PC-3 (cell line): ENCODE data around the gene NKAP. TPM values are rescaled to one million over a fixed set of nuclear protein-coding genes. Genes with fewer than 3 reads are reported as not detected.
A peak's percentile ranks its signal among the peaks of the same experiment; 100 is the strongest.

Experiments used
- ATAC-seq: fragments of 200-7000 bp; cut with Tn5 transposase; 2 replicates; pipeline ENCODE4 v1.9.1; 2020; ENCODE audit warnings: mild to moderate bottlenecking, moderate library complexity
- BruUV-seq: library from RNA; stranded (reverse); fragments of 400-500 nt; replicated peaks from 2 replicates; lab custom pipeline; 2021; lab: Mats Ljungman, UMichigan
- CTCF ChIA-PET: fragments of 300-600 bp; sonication (Branson Sonifier 250); formaldehyde crosslinking; loops from one replicate; lab custom pipeline; 2022; ENCODE audit warnings: antibody characterized with exemption; lab: Charles Lee
- POLR2A ChIA-PET: fragments of 300-600 bp; sonication (Branson Sonifier 250); formaldehyde crosslinking; loops from one replicate; lab custom pipeline; 2022; ENCODE audit warnings: antibody characterized with exemption; ENCODE audit not compliant: unreplicated experiment; lab: Charles Lee
- DNase-seq: peaks from one replicate; pipeline ENCODE4 v3.0.0-alpha.2; 2015
- H2AFZ ChIP-seq: fragments of 300-600 bp; sonication (generic); 2 replicates; pipeline ENCODE4 v1.6.0; 2016; ENCODE audit warnings: antibody characterized with exemption, low read length
- H3F3A ChIP-seq: fragments of 300-600 bp; sonication (generic); one replicate; pipeline ENCODE4 v1.6.0; 2017; ENCODE audit warnings: antibody characterized with exemption, low read length, control low read depth, mild to moderate bottlenecking; ENCODE audit not compliant: unreplicated experiment
- H3K27ac ChIP-seq: fragments of 300-600 bp; sonication (generic); 2 replicates; pipeline ENCODE4 v1.5.1; 2016; ENCODE audit warnings: mild to moderate bottlenecking, low read length
- H3K27me3 ChIP-seq: fragments of 300-600 bp; sonication (generic); 2 replicates; pipeline ENCODE4 v1.6.1; 2016; ENCODE audit warnings: low read length, mixed read lengths
- H3K36me3 ChIP-seq: fragments of 300-600 bp; sonication (generic); 2 replicates; pipeline ENCODE4 v1.6.1; 2016; ENCODE audit warnings: low read depth, mixed run types, low read length, mixed read lengths
- H3K4me1 ChIP-seq: fragments of 300-600 bp; sonication (generic); 2 replicates; pipeline ENCODE4 v1.5.1; 2016; ENCODE audit warnings: low read length; ENCODE audit not compliant: insufficient read depth
- H3K4me2 ChIP-seq: fragments of 300-600 bp; sonication (generic); 2 replicates; pipeline ENCODE4 v1.6.0; 2016; ENCODE audit warnings: low read length
- H3K4me3 ChIP-seq: fragments of 300-600 bp; sonication (generic); 2 replicates; pipeline ENCODE4 v1.5.1; 2016; ENCODE audit warnings: mild to moderate bottlenecking, low read length, mixed read lengths
- H3K79me2 ChIP-seq: fragments of 300-600 bp; sonication (generic); 2 replicates; pipeline ENCODE4 v1.6.1; 2017; ENCODE audit warnings: low read length, mixed read lengths
- H3K9ac ChIP-seq: fragments of 300-600 bp; sonication (generic); 2 replicates; pipeline ENCODE4 v1.6.0; 2016; ENCODE audit warnings: mild to moderate bottlenecking, low read length
- H3K9me2 ChIP-seq: fragments of 300-600 bp; sonication (generic); replicated peaks from 2 replicates; pipeline ENCODE4 v1.6.1; 2016; ENCODE audit warnings: mixed run types, low read length, mixed read lengths
- H3K9me3 ChIP-seq: fragments of 300-600 bp; sonication (generic); 2 replicates; pipeline ENCODE4 v1.6.1; 2016; ENCODE audit warnings: low read length, mixed read lengths
- H4K20me1 ChIP-seq: fragments of 300-600 bp; sonication (generic); 2 replicates; pipeline ENCODE4 v1.6.1; 2016; ENCODE audit warnings: low read length, mixed read lengths
- CTCF ChIP-seq: fragments of 300-600 bp; sonication (generic); conservative IDR thresholded peaks from 2 replicates; pipeline ENCODE4 v1.5.1; 2017; ENCODE audit warnings: antibody characterized with exemption, low read depth, mild to moderate bottlenecking, low read length
- EZH2 ChIP-seq: fragments of 300-600 bp; sonication (generic); IDR thresholded peaks from one replicate; pipeline ENCODE4 v1.6.1; 2017; ENCODE audit warnings: antibody characterized with exemption, mild to moderate bottlenecking, low read length; ENCODE audit not compliant: unreplicated experiment
- EZH2phosphoT487 ChIP-seq: fragments of 300-600 bp; sonication (generic); IDR thresholded peaks from 2 replicates; pipeline ENCODE4 v1.6.1; 2018; ENCODE audit warnings: mild to moderate bottlenecking, antibody characterized with exemption, low read length, borderline replicate concordance
- intact Hi-C: fragments of 100-400 bp; cut with micrococcal nuclease; formaldehyde crosslinking; loops from 2 replicates; pipeline ENCODE4 v1.9.0; 2023
- total RNA-seq: library from RNA; depleted of rRNA; stranded (reverse); fragments of >200 nt; gene quantifications from 2 replicates; pipeline ENCODE4 v1.2.3, GENCODE V29; 2014

Gene NKAP
- total RNA-seq, 1 experiment from 2014 or later = 5.2 TPM

- Histone ChIP-seq H3K4me1 (no peaks in the 10 kb centered on the region), H3F3A (no peaks in the 10 kb centered on the region), H3K9me2 (no peaks in the 10 kb centered on the region), H2AFZ (no peak overlapping the region), H3K27me3 (peaks cover 3% of the 10 kb centered on the region), H3K9me3 (no peaks in the 10 kb centered on the region), H3K79me2 (no peaks in the 10 kb centered on the region), H3K36me3 (no peaks in the 10 kb centered on the region), H3K4me2 (no peak overlapping the region), H3K9ac (no peak overlapping the region), H3K27ac (no peak overlapping the region), H3K4me3 (no peak overlapping the region), H4K20me1 (no peaks in the 10 kb centered on the region)
- ChIA-PET CTCF (interaction anchor here (0.6 kb wide), 1 partner anchor 37 kb away, joined by 5 read pairs; no protein-coding TSS in a partner anchor), POLR2A (no interaction called here)
- no peak for ATAC-seq
- intact Hi-C loops = no loop called here
- no TSS peak for BruUV-seq
- peak; percentile 7 for DNase-seq
- TF ChIP-seq CTCF (peak; percentile 56), EZH2phosphoT487 (no peak)
These were observed 4.8 kb upstream of the NKAP start for GRCh38 chrX:119948381-119948780.

DNA sequence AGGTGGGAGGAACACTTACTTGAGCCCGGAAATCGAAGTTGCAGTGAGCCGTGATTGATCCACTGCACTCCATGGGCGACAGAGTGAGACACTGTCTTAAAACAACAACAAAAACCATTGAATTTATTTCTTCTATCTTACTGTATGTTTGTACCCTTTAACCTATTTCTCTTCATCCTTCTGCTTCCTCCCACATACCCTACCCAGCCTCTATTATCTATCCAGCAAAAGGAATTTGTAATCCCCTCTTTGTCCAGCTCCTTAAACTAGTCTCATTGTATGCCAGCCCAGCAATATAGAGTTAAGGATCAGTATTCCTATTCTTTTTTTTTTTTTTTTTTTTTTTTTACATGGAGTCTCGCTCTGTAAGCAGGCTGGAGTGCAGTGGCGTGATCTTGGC is 1.9 kb upstream of the NKAP start:
- no peaks in the 10 kb centered on the region for H3F3A ChIP-seq
- H3K27me3 ChIP-seq = no peaks in the 10 kb centered on the region
- no peak for ATAC-seq
- H3K79me2 ChIP-seq = peaks cover 12% of the 10 kb centered on the region
- H2AFZ ChIP-seq = no peak overlapping the region
- no peak overlapping the region for H3K4me3 ChIP-seq
- no peak for TF ChIP-seq EZH2
- TF ChIP-seq EZH2phosphoT487 = no peak
- TF ChIP-seq CTCF = no peak
- peaks cover 7% of the 10 kb centered on the region; the same call in 1 of the 2 replicates for H3K4me1 ChIP-seq
- no peaks in the 10 kb centered on the region for H3K9me3 ChIP-seq
- no peaks in the 10 kb centered on the region for H3K36me3 ChIP-seq
- no TSS peak for BruUV-seq
- intact Hi-C loops = no loop called here
- no peak overlapping the region for H3K4me2 ChIP-seq
- no peaks in the 10 kb centered on the region for H4K20me1 ChIP-seq
- no peaks in the 10 kb centered on the region for H3K9me2 ChIP-seq
- DNase-seq = no peak
- POLR2A ChIA-PET = interaction anchor here (0.5 kb wide), 1 partner anchor 615 kb away, joined by 4 read pairs; the partner anchor contains the start of gene CUL4B
- no peak overlapping the region for H3K9ac ChIP-seq
- CTCF ChIA-PET = no interaction called here
- H3K27ac ChIP-seq = no peak overlapping the region

DNA sequence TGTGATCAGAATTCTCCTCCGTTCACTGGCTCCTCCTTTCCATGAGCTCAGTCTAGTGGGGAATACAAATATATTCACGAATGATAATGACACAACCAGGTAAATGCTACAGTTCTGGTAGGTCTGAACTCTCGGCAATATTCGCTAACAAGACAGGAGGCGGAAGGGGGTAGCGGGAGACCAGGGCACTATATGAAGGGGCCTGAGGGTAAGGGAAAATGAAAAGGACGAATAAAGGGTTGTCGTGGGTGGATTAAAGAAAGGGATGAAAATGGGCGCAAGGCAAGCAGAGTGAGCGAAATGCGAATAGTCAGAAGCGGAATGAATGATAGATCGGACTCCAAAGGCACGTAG is 743 bp downstream of the NKAP start:
- intact Hi-C loops = no loop called here
- Histone ChIP-seq H3K36me3 (no peaks in the 10 kb centered on the region), H2AFZ (peak overlapping the region; percentile 90), H3K9ac (peak overlapping the region; percentile 80), H3F3A (no peaks in the 10 kb centered on the region), H3K27me3 (no peaks in the 10 kb centered on the region), H3K79me2 (peaks cover 12% of the 10 kb centered on the region), H3K4me1 (peaks cover 7% of the 10 kb centered on the region; the same call in 1 of the 2 replicates), H3K9me3 (no peaks in the 10 kb centered on the region), H3K4me3 (peak overlapping the region; percentile 77), H3K9me2 (no peaks in the 10 kb centered on the region), H4K20me1 (no peaks in the 10 kb centered on the region), H3K4me2 (peak overlapping the region; percentile 98), H3K27ac (peak overlapping the region; percentile 70)
- no peak for TF ChIP-seq CTCF
- no peak for TF ChIP-seq EZH2
- no peak for TF ChIP-seq EZH2phosphoT487
- DNase-seq (peak; percentile 9), ATAC-seq (peak; percentile 21)
- POLR2A ChIA-PET = interaction anchor here (0.6 kb wide), 2 partner anchors 150 to 661 kb away, joined by 3 read pairs; partner anchors contain the start of gene MCTS1
- no TSS peak for BruUV-seq
- CTCF ChIA-PET = interaction anchor here (0.5 kb wide), 2 partner anchors 11 to 78 kb away, joined by 5 to 11 read pairs; no protein-coding TSS in a partner anchor
